IPS-18c (cell line): ENCODE data around the gene FTSJ1.
A peak's percentile ranks its signal among the peaks of the same experiment; 100 is the strongest.
"Not testable (repeated sequence)": the region's sequence is repeated elsewhere in the genome, so short reads cannot be mapped to it uniquely, and the experiment has no call there.

Experiments used
- H3K4me3 ChIP-seq: 2 replicates; pipeline ENCODE4 v1.7.0; 2013; ENCODE audit warnings: low read depth, mild to moderate bottlenecking, low read length, moderate library complexity; ENCODE audit not compliant: insufficient read depth
- H3K9me3 ChIP-seq: one replicate; pipeline ENCODE4 v1.6.1; 2013; ENCODE audit warnings: mild to moderate bottlenecking, low read length, moderate library complexity; ENCODE audit not compliant: control insufficient read depth, insufficient read depth

The FTSJ1 gene

GRCh38 chrX:48512371-48512935, 36.5 kb downstream of the FTSJ1 start:
- Histone ChIP-seq H3K4me3 (no peak overlapping the region), H3K9me3 (peaks cover 9% of the 10 kb centered on the region)

GRCh38 chrX:48513670-48514069, 37.7 kb downstream of the FTSJ1 start:
- Histone ChIP-seq H3K9me3 (peaks cover 9% of the 10 kb centered on the region), H3K4me3 (no peak overlapping the region)

- Histone ChIP-seq H3K4me3 (no peak overlapping the region), H3K9me3 (peaks cover 9% of the 10 kb centered on the region)
Observed at GRCh38 chrX:48514126-48514806, 38.3 kb downstream of the FTSJ1 start.

DNA sequence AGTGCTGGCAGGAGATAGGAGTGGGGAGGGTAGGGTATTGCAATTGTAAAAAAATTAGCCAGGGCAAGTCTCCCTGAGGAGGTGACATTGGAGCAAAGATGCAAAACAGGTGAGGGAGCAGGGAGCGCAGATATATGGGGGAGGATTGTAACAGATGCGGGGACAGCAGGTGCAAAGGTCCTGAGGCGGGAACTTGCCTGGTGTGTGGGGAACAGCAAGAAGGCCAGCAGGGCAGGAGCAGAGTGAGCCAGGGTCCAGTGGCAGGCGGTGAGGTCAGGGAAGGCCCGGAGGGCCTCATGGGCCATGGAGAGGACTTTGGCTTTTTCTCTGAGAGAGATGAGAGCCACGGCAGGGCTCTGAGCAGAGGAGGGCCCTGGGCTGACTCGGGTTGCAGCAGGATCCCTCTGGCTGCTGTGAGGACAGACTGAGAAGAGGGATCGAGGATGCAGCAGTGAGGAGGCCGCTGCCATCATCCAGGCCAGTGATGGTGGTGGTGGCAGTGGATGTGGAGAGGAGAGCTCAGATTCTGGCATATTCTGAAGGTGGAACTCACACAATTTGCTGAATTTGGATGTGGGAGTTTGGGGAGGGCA, 39.0 kb downstream of the FTSJ1 start:
- H3K4me3 ChIP-seq, result no peak overlapping the region
- H3K9me3 ChIP-seq, result peaks cover 6% of the 10 kb centered on the region

- Histone ChIP-seq H3K9me3 (peaks cover 8% of the 10 kb centered on the region), H3K4me3 (no peak overlapping the region)
Observed at GRCh38 chrX:48515842-48516241, 39.8 kb downstream of the FTSJ1 start.

- Histone ChIP-seq H3K9me3 (peaks cover 8% of the 10 kb centered on the region), H3K4me3 (no peak overlapping the region)
Observed at GRCh38 chrX:48516285-48516684, 40.3 kb downstream of the FTSJ1 start.

GRCh38 chrX:48516987-48517386, 41.0 kb downstream of the FTSJ1 start:
- H3K4me3 ChIP-seq, result no peak overlapping the region
- H3K9me3 ChIP-seq, result peaks cover 10% of the 10 kb centered on the region

- H3K4me3 ChIP-seq, result not testable (repeated sequence)
- peaks cover 10% of the 10 kb centered on the region for H3K9me3 ChIP-seq
Observed at GRCh38 chrX:48519481-48519880, 43.5 kb downstream of the FTSJ1 start.

- Histone ChIP-seq H3K4me3 (no peak overlapping the region; the same call in 1 of the 2 replicates), H3K9me3 (peaks cover 10% of the 10 kb centered on the region)
Observed at GRCh38 chrX:48520455-48520854, 44.5 kb downstream of the FTSJ1 start.

DNA sequence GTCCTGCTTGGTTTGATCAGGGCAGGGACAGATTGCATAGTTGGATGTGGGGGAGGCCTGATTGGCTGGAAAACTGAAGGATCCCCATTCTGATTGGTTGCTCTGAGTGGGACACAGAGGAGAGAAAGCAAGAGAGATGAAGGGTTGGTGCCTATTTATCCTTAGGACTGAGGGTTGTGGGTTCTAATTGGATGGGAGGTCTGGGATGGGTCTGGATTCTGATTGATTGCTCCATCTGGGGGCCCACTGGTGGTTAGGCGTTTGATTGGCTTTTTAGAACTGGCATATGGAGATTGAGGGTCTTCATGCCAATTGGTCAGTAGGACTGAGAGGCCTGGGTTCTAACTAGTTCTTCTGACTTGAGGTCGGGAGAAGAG, 45.0 kb downstream of the FTSJ1 start:
- peak overlapping the region; percentile 76; the same call in 1 of the 2 replicates for H3K4me3 ChIP-seq
- H3K9me3 ChIP-seq, result peaks cover 10% of the 10 kb centered on the region

GRCh38 chrX:48521353-48522243, 45.6 kb downstream of the FTSJ1 start, which contains the start of gene EBP:
Gene EBP, plus strand, starts transcription at chrX:48521808. Its CDS starts 1,964 bp downstream, at chrX:48523772.
- Histone ChIP-seq H3K4me3 (peak within 1 kb of the TSS; percentile 76), H3K9me3 (peaks cover 10% of the 10 kb centered on the region)

DNA sequence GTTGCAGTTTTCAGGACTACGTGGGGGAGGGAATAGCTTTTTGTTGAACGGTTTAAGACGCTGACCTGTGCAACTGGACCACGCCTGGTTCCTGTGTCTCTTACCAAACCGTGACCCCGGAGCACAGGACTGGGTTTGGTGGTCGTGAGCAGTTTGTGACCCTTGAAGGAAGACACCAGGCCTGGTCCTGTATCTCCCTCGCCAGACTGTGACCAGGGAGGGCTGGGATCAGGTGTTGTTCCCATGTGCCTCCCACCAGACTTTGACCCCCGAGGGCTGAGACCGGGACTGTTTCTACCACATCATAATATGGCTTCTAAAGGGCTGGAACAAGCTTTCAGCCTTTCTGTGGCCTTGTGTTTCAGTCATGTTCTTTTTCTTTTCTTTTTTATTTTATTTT, 46.3 kb downstream of the FTSJ1 start:
- Histone ChIP-seq H3K4me3 (peak overlapping the region; percentile 76), H3K9me3 (peaks cover 11% of the 10 kb centered on the region)

- Histone ChIP-seq H3K4me3 (no peak overlapping the region), H3K9me3 (peaks cover 17% of the 10 kb centered on the region)
Observed at GRCh38 chrX:48523682-48524081, 47.7 kb downstream of the FTSJ1 start.

- H3K9me3 ChIP-seq, result peaks cover 14% of the 10 kb centered on the region
- not testable (repeated sequence) for H3K4me3 ChIP-seq
Observed at GRCh38 chrX:48525853-48526252, 49.9 kb downstream of the FTSJ1 start.

GRCh38 chrX:48530736-48531135, 54.7 kb downstream of the FTSJ1 start:
- no peak overlapping the region; the same call in 1 of the 2 replicates for H3K4me3 ChIP-seq
- H3K9me3 ChIP-seq, result peaks cover 6% of the 10 kb centered on the region

- Histone ChIP-seq H3K4me3 (no peak overlapping the region), H3K9me3 (peaks cover 6% of the 10 kb centered on the region)
Observed at GRCh38 chrX:48531358-48531959, 55.5 kb downstream of the FTSJ1 start.

GRCh38 chrX:48532161-48532560, 56.2 kb downstream of the FTSJ1 start:
- H3K4me3 ChIP-seq, result no peak overlapping the region
- peaks cover 6% of the 10 kb centered on the region for H3K9me3 ChIP-seq
